HL-60 (cell line): ENCODE results near the gene PTPN3.

Experiments
- DNase-seq, 2 experiments: peaks; one replicate each; pipeline ENCODE4 v3.0.0-alpha.2; 2010 to 2020; ENCODE audit warnings: low read depth in 1 of 2, low spot score in 1 of 2
- H3K27ac ChIP-seq: fragments of 250-450 bp; sonication (Bioruptor Pico); replicated peaks from 2 replicates; pipeline ENCODE4 v1.5.1; 2020; ENCODE audit warnings: mild to moderate bottlenecking, moderate library complexity
- H3K27me3 ChIP-seq: fragments of 250-450 bp; sonication (Bioruptor Pico); 2 replicates; pipeline ENCODE4 v1.5.1; 2021; ENCODE audit warnings: mild to moderate bottlenecking, moderate library complexity; ENCODE audit not compliant: insufficient read depth, poor library complexity, severe bottlenecking
- H3K4me3 ChIP-seq: replicated peaks from 2 replicates; pipeline ENCODE4 v1.5.1; 2011; ENCODE audit warnings: mild to moderate bottlenecking, control low read depth, low read length; ENCODE audit not compliant: insufficient read depth
- CTCF ChIP-seq: IDR thresholded peaks from one replicate; pipeline ENCODE4 v1.5.1; 2011; ENCODE audit warnings: low read length, control low read depth, inconsistent platforms; ENCODE audit not compliant: insufficient read depth
- GABPA ChIP-seq: IDR thresholded peaks from 2 replicates; pipeline ENCODE4 v1.6.1; 2012; ENCODE audit warnings: low read depth
- POLR2AphosphoS5 ChIP-seq: IDR thresholded peaks from 2 replicates; pipeline ENCODE4 v1.6.1; 2012; ENCODE audit warnings: low read depth
- REST ChIP-seq: IDR thresholded peaks from 2 replicates; pipeline ENCODE4 v1.6.1; 2012; ENCODE audit warnings: low read depth; ENCODE audit not compliant: insufficient replicate concordance
- SPI1 ChIP-seq: IDR thresholded peaks from 2 replicates; pipeline ENCODE4 v1.6.1; 2012; ENCODE audit warnings: low read depth, mild to moderate bottlenecking, borderline replicate concordance

Gene PTPN3

GRCh38 chr9:109417585-109418544 lies 80.2 kb downstream of the PTPN3 start:
- TF ChIP-seq CTCF, result no peak
- no peak for TF ChIP-seq REST
- TF ChIP-seq SPI1, result no peak
- no peak for TF ChIP-seq GABPA
- Histone ChIP-seq H3K4me3 (no peak overlapping the region), H3K27me3 (no peaks in the 10 kb centered on the region), H3K27ac (no peak overlapping the region)
- no peak for DNase-seq

- TF ChIP-seq POLR2AphosphoS5 (no peak), REST (no peak), GABPA (no peak), SPI1 (no peak), CTCF (no peak)
- Histone ChIP-seq H3K4me3 (no peak overlapping the region), H3K27me3 (no peaks in the 10 kb centered on the region), H3K27ac (no peak overlapping the region)
- no peak for DNase-seq
Measured at GRCh38 chr9:109417054-109417453, 81.1 kb downstream of the PTPN3 start.

GRCh38 chr9:109416135-109416706 lies 81.9 kb downstream of the PTPN3 start:
- H3K4me3 ChIP-seq, result no peak overlapping the region
- H3K27ac ChIP-seq, result no peak overlapping the region
- H3K27me3 ChIP-seq, result no peaks in the 10 kb centered on the region
- TF ChIP-seq POLR2AphosphoS5, result no peak
- TF ChIP-seq GABPA, result no peak
- TF ChIP-seq REST, result no peak
- TF ChIP-seq CTCF, result no peak
- TF ChIP-seq SPI1, result no peak
- no peak for DNase-seq
